PC-3 (cell line): Measurements from ENCODE around the gene HOXD12. TPM values are rescaled to one million over a fixed set of nuclear protein-coding genes. Genes with fewer than 3 reads are reported as not detected.

ENCODE experiments used
- ATAC-seq: fragments of 200-7000 bp; cut with Tn5 transposase; 2 replicates; pipeline ENCODE4 v1.9.1; 2020; ENCODE audit warnings: mild to moderate bottlenecking, moderate library complexity
- BruUV-seq: library from RNA; stranded (reverse); fragments of 400-500 nt; replicated peaks from 2 replicates; lab custom pipeline; 2021; lab: Mats Ljungman, UMichigan
- CTCF ChIA-PET: fragments of 300-600 bp; sonication (Branson Sonifier 250); formaldehyde crosslinking; loops from one replicate; lab custom pipeline; 2022; ENCODE audit warnings: antibody characterized with exemption; lab: Charles Lee
- POLR2A ChIA-PET: fragments of 300-600 bp; sonication (Branson Sonifier 250); formaldehyde crosslinking; loops from one replicate; lab custom pipeline; 2022; ENCODE audit warnings: antibody characterized with exemption; ENCODE audit not compliant: unreplicated experiment; lab: Charles Lee
- DNase-seq: peaks from one replicate; pipeline ENCODE4 v3.0.0-alpha.2; 2015
- H2AFZ ChIP-seq: fragments of 300-600 bp; sonication (generic); 2 replicates; pipeline ENCODE4 v1.6.0; 2016; ENCODE audit warnings: antibody characterized with exemption, low read length
- H3F3A ChIP-seq: fragments of 300-600 bp; sonication (generic); one replicate; pipeline ENCODE4 v1.6.0; 2017; ENCODE audit warnings: antibody characterized with exemption, low read length, control low read depth, mild to moderate bottlenecking; ENCODE audit not compliant: unreplicated experiment
- H3K27ac ChIP-seq: fragments of 300-600 bp; sonication (generic); 2 replicates; pipeline ENCODE4 v1.5.1; 2016; ENCODE audit warnings: mild to moderate bottlenecking, low read length
- H3K27me3 ChIP-seq: fragments of 300-600 bp; sonication (generic); 2 replicates; pipeline ENCODE4 v1.6.1; 2016; ENCODE audit warnings: low read length, mixed read lengths
- H3K36me3 ChIP-seq: fragments of 300-600 bp; sonication (generic); 2 replicates; pipeline ENCODE4 v1.6.1; 2016; ENCODE audit warnings: low read depth, mixed run types, low read length, mixed read lengths
- H3K4me1 ChIP-seq: fragments of 300-600 bp; sonication (generic); 2 replicates; pipeline ENCODE4 v1.5.1; 2016; ENCODE audit warnings: low read length; ENCODE audit not compliant: insufficient read depth
- H3K4me2 ChIP-seq: fragments of 300-600 bp; sonication (generic); 2 replicates; pipeline ENCODE4 v1.6.0; 2016; ENCODE audit warnings: low read length
- H3K4me3 ChIP-seq: fragments of 300-600 bp; sonication (generic); 2 replicates; pipeline ENCODE4 v1.5.1; 2016; ENCODE audit warnings: mild to moderate bottlenecking, low read length, mixed read lengths
- H3K79me2 ChIP-seq: fragments of 300-600 bp; sonication (generic); 2 replicates; pipeline ENCODE4 v1.6.1; 2017; ENCODE audit warnings: low read length, mixed read lengths
- H3K9ac ChIP-seq: fragments of 300-600 bp; sonication (generic); 2 replicates; pipeline ENCODE4 v1.6.0; 2016; ENCODE audit warnings: mild to moderate bottlenecking, low read length
- H3K9me2 ChIP-seq: fragments of 300-600 bp; sonication (generic); replicated peaks from 2 replicates; pipeline ENCODE4 v1.6.1; 2016; ENCODE audit warnings: mixed run types, low read length, mixed read lengths
- H3K9me3 ChIP-seq: fragments of 300-600 bp; sonication (generic); 2 replicates; pipeline ENCODE4 v1.6.1; 2016; ENCODE audit warnings: low read length, mixed read lengths
- H4K20me1 ChIP-seq: fragments of 300-600 bp; sonication (generic); 2 replicates; pipeline ENCODE4 v1.6.1; 2016; ENCODE audit warnings: low read length, mixed read lengths
- EZH2 ChIP-seq: fragments of 300-600 bp; sonication (generic); IDR thresholded peaks from one replicate; pipeline ENCODE4 v1.6.1; 2017; ENCODE audit warnings: antibody characterized with exemption, mild to moderate bottlenecking, low read length; ENCODE audit not compliant: unreplicated experiment
- EZH2phosphoT487 ChIP-seq: fragments of 300-600 bp; sonication (generic); IDR thresholded peaks from 2 replicates; pipeline ENCODE4 v1.6.1; 2018; ENCODE audit warnings: mild to moderate bottlenecking, antibody characterized with exemption, low read length, borderline replicate concordance
- intact Hi-C: fragments of 100-400 bp; cut with micrococcal nuclease; formaldehyde crosslinking; loops from 2 replicates; pipeline ENCODE4 v1.9.0; 2023
- total RNA-seq: library from RNA; depleted of rRNA; stranded (reverse); fragments of >200 nt; gene quantifications from 2 replicates; pipeline ENCODE4 v1.2.3, GENCODE V29; 2014
- TF ChIP-seq, protein P1 (sequence below): fragments of 300-600 bp; sonication (generic); conservative IDR thresholded peaks from 2 replicates; pipeline ENCODE4 v1.5.1; 2017; ENCODE audit warnings: antibody characterized with exemption, low read depth, mild to moderate bottlenecking, low read length

The HOXD12 gene
- total RNA-seq, 1 experiment from 2014 or later, result not detected

DNA sequence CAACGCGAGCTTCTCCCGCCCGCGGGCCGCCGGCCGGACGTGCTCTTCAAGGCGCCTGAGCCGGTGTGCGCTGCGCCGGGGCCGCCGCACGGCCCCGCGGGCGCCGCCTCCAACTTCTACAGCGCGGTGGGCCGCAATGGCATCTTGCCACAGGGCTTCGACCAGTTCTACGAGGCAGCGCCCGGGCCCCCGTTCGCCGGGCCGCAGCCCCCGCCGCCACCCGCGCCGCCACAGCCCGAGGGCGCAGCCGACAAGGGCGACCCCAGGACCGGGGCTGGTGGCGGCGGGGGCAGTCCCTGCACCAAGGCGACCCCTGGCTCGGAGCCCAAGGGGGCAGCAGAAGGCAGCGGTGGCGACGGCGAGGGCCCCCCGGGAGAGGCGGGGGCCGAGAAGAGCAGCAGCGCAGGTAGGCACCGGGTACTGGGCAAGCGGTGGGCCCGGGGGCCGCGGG is 8.2 kb downstream of the HOXD12 start:
- CTCF ChIA-PET, result no interaction called here
- Histone ChIP-seq H3K4me3 (no peak overlapping the region), H3K4me2 (no peak overlapping the region), H4K20me1 (no peaks in the 10 kb centered on the region), H3F3A (no peaks in the 10 kb centered on the region), H3K9me3 (no peaks in the 10 kb centered on the region), H3K79me2 (no peaks in the 10 kb centered on the region), H3K27me3 (peaks cover 20% of the 10 kb centered on the region), H3K27ac (no peak overlapping the region), H2AFZ (no peak overlapping the region), H3K9ac (no peak overlapping the region), H3K4me1 (peaks cover 10% of the 10 kb centered on the region), H3K9me2 (no peaks in the 10 kb centered on the region), H3K36me3 (no peaks in the 10 kb centered on the region)
- DNase-seq (no peak), ATAC-seq (no peak)
- POLR2A ChIA-PET, result no interaction called here
- BruUV-seq, result no TSS peak
- intact Hi-C loops, result no loop called here
- TF ChIP-seq, protein P1, sequence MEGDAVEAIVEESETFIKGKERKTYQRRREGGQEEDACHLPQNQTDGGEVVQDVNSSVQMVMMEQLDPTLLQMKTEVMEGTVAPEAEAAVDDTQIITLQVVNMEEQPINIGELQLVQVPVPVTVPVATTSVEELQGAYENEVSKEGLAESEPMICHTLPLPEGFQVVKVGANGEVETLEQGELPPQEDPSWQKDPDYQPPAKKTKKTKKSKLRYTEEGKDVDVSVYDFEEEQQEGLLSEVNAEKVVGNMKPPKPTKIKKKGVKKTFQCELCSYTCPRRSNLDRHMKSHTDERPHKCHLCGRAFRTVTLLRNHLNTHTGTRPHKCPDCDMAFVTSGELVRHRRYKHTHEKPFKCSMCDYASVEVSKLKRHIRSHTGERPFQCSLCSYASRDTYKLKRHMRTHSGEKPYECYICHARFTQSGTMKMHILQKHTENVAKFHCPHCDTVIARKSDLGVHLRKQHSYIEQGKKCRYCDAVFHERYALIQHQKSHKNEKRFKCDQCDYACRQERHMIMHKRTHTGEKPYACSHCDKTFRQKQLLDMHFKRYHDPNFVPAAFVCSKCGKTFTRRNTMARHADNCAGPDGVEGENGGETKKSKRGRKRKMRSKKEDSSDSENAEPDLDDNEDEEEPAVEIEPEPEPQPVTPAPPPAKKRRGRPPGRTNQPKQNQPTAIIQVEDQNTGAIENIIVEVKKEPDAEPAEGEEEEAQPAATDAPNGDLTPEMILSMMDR, result no peak
- TF ChIP-seq EZH2phosphoT487 (no peak), EZH2 (no peak)

DNA sequence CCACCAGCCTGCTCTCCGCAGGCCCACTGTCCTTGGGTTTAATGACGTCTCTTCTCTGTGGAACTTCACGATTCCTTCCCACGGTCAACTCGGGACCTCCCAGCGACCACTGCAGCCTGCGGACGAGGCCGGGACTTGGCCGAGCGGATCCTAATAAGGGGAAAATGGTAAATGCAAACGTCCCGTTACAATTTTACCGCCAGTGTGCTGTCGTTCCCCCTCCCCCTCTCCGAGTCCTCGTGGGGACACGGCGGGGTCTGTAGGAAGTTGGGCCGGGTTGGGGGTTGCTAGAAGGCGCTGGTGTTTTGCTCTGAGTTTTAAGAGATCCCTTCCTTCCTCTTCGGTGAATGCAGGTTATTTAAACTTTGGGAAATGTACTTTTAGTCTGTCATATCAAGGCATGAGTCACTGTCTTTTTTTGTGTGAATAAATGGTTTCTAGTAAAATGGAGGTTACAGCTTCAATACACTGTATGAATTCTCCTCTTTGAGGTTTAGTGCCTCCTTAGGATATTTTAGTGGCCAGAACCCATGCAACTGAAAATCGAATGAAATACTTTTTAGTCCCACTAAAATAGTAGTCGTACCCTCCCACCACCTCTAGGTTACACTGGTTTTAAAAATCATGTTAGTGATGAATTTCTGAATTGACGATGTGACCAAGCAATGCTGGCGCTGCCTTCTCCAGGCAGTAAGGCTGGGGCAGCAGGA is 9.8 kb downstream of the HOXD12 start:
- Histone ChIP-seq H2AFZ (no peak overlapping the region), H3K4me3 (no peak overlapping the region), H3K4me1 (peaks cover 8% of the 10 kb centered on the region), H3K79me2 (no peaks in the 10 kb centered on the region), H3F3A (no peaks in the 10 kb centered on the region), H3K27me3 (peaks cover 34% of the 10 kb centered on the region), H3K9me2 (no peaks in the 10 kb centered on the region), H3K9ac (no peak overlapping the region), H3K36me3 (no peaks in the 10 kb centered on the region), H3K9me3 (no peaks in the 10 kb centered on the region), H3K27ac (no peak overlapping the region), H4K20me1 (no peaks in the 10 kb centered on the region), H3K4me2 (no peak overlapping the region)
- POLR2A ChIA-PET, result no interaction called here
- BruUV-seq, result no TSS peak
- DNase-seq (no peak), ATAC-seq (no peak)
- intact Hi-C loops, result no loop called here
- CTCF ChIA-PET, result no interaction called here
- TF ChIP-seq, protein P1, result no peak
- TF ChIP-seq EZH2 (no peak), EZH2phosphoT487 (no peak)

DNA sequence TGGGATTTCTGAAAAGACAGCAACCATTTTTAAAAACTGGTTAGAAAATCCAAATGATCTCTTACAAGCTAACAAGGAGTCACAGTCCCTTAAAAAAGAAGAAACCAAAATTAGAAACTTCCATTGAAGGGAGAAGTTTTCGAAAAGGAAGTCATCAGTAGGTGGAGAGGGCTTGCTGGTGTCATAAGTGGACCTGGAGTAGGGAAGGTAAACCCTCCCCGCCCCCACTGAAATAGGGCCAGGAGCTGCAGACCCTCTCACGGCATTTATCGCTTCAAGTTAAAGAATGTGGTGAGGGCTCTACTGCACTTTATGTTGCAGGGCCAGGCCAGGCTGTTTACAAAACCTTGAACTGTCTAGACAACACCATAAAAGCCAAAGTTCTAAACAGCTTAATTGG is 10.4 kb downstream of the HOXD12 start:
- TF ChIP-seq EZH2phosphoT487 (no peak), EZH2 (no peak)
- TF ChIP-seq, protein P1, result no peak
- no TSS peak for BruUV-seq
- Histone ChIP-seq H4K20me1 (no peaks in the 10 kb centered on the region), H3K9me3 (no peaks in the 10 kb centered on the region), H3K4me1 (peaks cover 4% of the 10 kb centered on the region; the same call in 1 of the 2 replicates), H3K9ac (no peak overlapping the region), H3K4me2 (no peak overlapping the region), H3K27ac (no peak overlapping the region), H3K27me3 (peaks cover 40% of the 10 kb centered on the region), H3K4me3 (no peak overlapping the region), H3K9me2 (no peaks in the 10 kb centered on the region), H3K79me2 (no peaks in the 10 kb centered on the region), H2AFZ (no peak overlapping the region), H3F3A (no peaks in the 10 kb centered on the region), H3K36me3 (no peaks in the 10 kb centered on the region)
- POLR2A ChIA-PET, result no interaction called here
- DNase-seq (no peak), ATAC-seq (no peak)
- intact Hi-C loops, result loop anchor here (5.0 kb wide), 2 partner anchors 702 to 1037 kb away; no protein-coding TSS in a partner anchor
- CTCF ChIA-PET, result no interaction called here
